ENCODE measurements around the gene S100A10.

The S100A10 gene

GRCh38 chr1:151995774-151996173 lies 2.1 kb upstream of the S100A10 start:
- H4K20me1 ChIP-seq (ENCODE audit: insufficient read depth, low read length, poor library complexity, severe bottlenecking), result no peaks in the 10 kb centered on the region
- H3K4me2 ChIP-seq (ENCODE audit: low read depth, low read length, poor library complexity, severe bottlenecking), result no peak overlapping the region
- H3K4me3 ChIP-seq (ENCODE audit: low read length, poor library complexity, severe bottlenecking), result no peak overlapping the region
- H2AFZ ChIP-seq (ENCODE audit: low read length), result no peak overlapping the region
- no peak overlapping the region for H3K9ac ChIP-seq (ENCODE audit: low read depth, low read length, poor library complexity, severe bottlenecking)
- TF ChIP-seq EZH2phosphoT487 (IDR thresholded peaks at IDR 0.05; ENCODE audit: borderline replicate concordance), result no peak
- no peak for TF ChIP-seq CTCF (conservative IDR thresholded peaks at IDR 0.05; ENCODE audit: low read length)
- H3F3A ChIP-seq (ENCODE audit: low read depth), result peaks cover 9% of the 10 kb centered on the region; the same call in 1 of the 2 replicates
- H3K9me2 ChIP-seq (replicated peaks; ENCODE audit: low read depth, low read length), result no peaks in the 10 kb centered on the region
- no peaks in the 10 kb centered on the region for H3K27me3 ChIP-seq (ENCODE audit: insufficient read depth, low read length, poor library complexity, severe bottlenecking)
- H3K79me2 ChIP-seq (ENCODE audit: insufficient read depth, low read length), result peaks cover 28% of the 10 kb centered on the region
- no peaks in the 10 kb centered on the region for H3K9me3 ChIP-seq (ENCODE audit: insufficient read depth, low read depth, low read length)
- H3K36me3 ChIP-seq (ENCODE audit: insufficient read depth, low read length), result no peaks in the 10 kb centered on the region
- H3K4me1 ChIP-seq (ENCODE audit: insufficient read depth, low read length, poor library complexity, severe bottlenecking), result peaks cover 27% of the 10 kb centered on the region

- Histone ChIP-seq H3K4me2 (ENCODE audit: low read depth, low read length, poor library complexity, severe bottlenecking) (no peak overlapping the region), H4K20me1 (ENCODE audit: insufficient read depth, low read length, poor library complexity, severe bottlenecking) (no peaks in the 10 kb centered on the region), H2AFZ (ENCODE audit: low read length) (no peak overlapping the region), H3K36me3 (ENCODE audit: insufficient read depth, low read length) (no peaks in the 10 kb centered on the region), H3K4me1 (ENCODE audit: insufficient read depth, low read length, poor library complexity, severe bottlenecking) (peaks cover 35% of the 10 kb centered on the region), H3K9me2 (replicated peaks; ENCODE audit: low read depth, low read length) (no peaks in the 10 kb centered on the region), H3K9me3 (ENCODE audit: insufficient read depth, low read depth, low read length) (no peaks in the 10 kb centered on the region), H3K79me2 (ENCODE audit: insufficient read depth, low read length) (peaks cover 36% of the 10 kb centered on the region), H3K27me3 (ENCODE audit: insufficient read depth, low read length, poor library complexity, severe bottlenecking) (no peaks in the 10 kb centered on the region), H3K4me3 (ENCODE audit: low read length, poor library complexity, severe bottlenecking) (no peak overlapping the region), H3F3A (ENCODE audit: low read depth) (peaks cover 9% of the 10 kb centered on the region; the same call in 1 of the 2 replicates), H3K9ac (ENCODE audit: low read depth, low read length, poor library complexity, severe bottlenecking) (no peak overlapping the region)
- no peak for TF ChIP-seq EZH2phosphoT487 (IDR thresholded peaks at IDR 0.05; ENCODE audit: borderline replicate concordance)
- no peak for TF ChIP-seq CTCF (conservative IDR thresholded peaks at IDR 0.05; ENCODE audit: low read length)
These were observed 1.3 kb upstream of the S100A10 start for GRCh38 chr1:151994956-151995355.

GRCh38 chr1:151993084-151993733 lies 450 bp downstream of the S100A10 start:
- peaks cover 9% of the 10 kb centered on the region; the same call in 1 of the 2 replicates for H3F3A ChIP-seq (ENCODE audit: low read depth)
- peak overlapping the region; percentile 97 for H3K4me2 ChIP-seq (ENCODE audit: low read depth, low read length, poor library complexity, severe bottlenecking)
- no peaks in the 10 kb centered on the region for H3K36me3 ChIP-seq (ENCODE audit: insufficient read depth, low read length)
- no peak for TF ChIP-seq EZH2phosphoT487 (IDR thresholded peaks at IDR 0.05; ENCODE audit: borderline replicate concordance)
- no peak for TF ChIP-seq CTCF (conservative IDR thresholded peaks at IDR 0.05; ENCODE audit: low read length)
- peaks cover 50% of the 10 kb centered on the region for H3K4me1 ChIP-seq (ENCODE audit: insufficient read depth, low read length, poor library complexity, severe bottlenecking)
- no peaks in the 10 kb centered on the region for H3K27me3 ChIP-seq (ENCODE audit: insufficient read depth, low read length, poor library complexity, severe bottlenecking)
- H4K20me1 ChIP-seq (ENCODE audit: insufficient read depth, low read length, poor library complexity, severe bottlenecking), result no peaks in the 10 kb centered on the region
- H2AFZ ChIP-seq (ENCODE audit: low read length), result peak overlapping the region; percentile 97
- peaks cover 53% of the 10 kb centered on the region for H3K79me2 ChIP-seq (ENCODE audit: insufficient read depth, low read length)
- H3K4me3 ChIP-seq (ENCODE audit: low read length, poor library complexity, severe bottlenecking), result peak overlapping the region; percentile 82
- peak overlapping the region; percentile 83 for H3K9ac ChIP-seq (ENCODE audit: low read depth, low read length, poor library complexity, severe bottlenecking)
- no peaks in the 10 kb centered on the region for H3K9me3 ChIP-seq (ENCODE audit: insufficient read depth, low read depth, low read length)
- H3K9me2 ChIP-seq (replicated peaks; ENCODE audit: low read depth, low read length), result no peaks in the 10 kb centered on the region
